Epithelial cell of proximal tubule (primary cell): ENCODE data around the gene KATNAL2. TPM values are rescaled to one million over a fixed set of nuclear protein-coding genes. Genes with fewer than 3 reads are reported as not detected.

Experiments used
- DNase-seq: peaks from one replicate; pipeline ENCODE4 v3.0.0-alpha.2; 2011; ENCODE audit warnings: low read depth
- H3K4me3 ChIP-seq: 2 replicates; pipeline ENCODE4 v1.5.1; 2011; ENCODE audit warnings: low read depth, mild to moderate bottlenecking, low read length
- CTCF ChIP-seq: conservative IDR thresholded peaks from 2 replicates; pipeline ENCODE4 v1.5.1; 2012; ENCODE audit warnings: low read depth, mild to moderate bottlenecking, low read length
- total RNA-seq: library from RNA; depleted of rRNA; stranded (reverse); fragments of >200 nt; gene quantifications from 2 replicates; pipeline ENCODE4 v1.2.3, GENCODE V29; 2015

KATNAL2 gene
- total RNA-seq, 1 donor from 2014 or later, result 0.06 TPM

- DNase-seq, result no peak
- no peak for TF ChIP-seq CTCF
- H3K4me3 ChIP-seq, result no peak overlapping the region
Measured at GRCh38 chr18:47067648-47068047, 150.2 kb downstream of the KATNAL2 start.

- no peak for TF ChIP-seq CTCF
- H3K4me3 ChIP-seq, result no peak overlapping the region
- no peak for DNase-seq
Measured at GRCh38 chr18:47075098-47075883, 157.9 kb downstream of the KATNAL2 start.

GRCh38 chr18:47077111-47077510 is 159.7 kb downstream of the KATNAL2 start:
- DNase-seq, result no peak
- TF ChIP-seq CTCF, result no peak
- H3K4me3 ChIP-seq, result no peak overlapping the region

- no peak overlapping the region for H3K4me3 ChIP-seq
- no peak for TF ChIP-seq CTCF
- DNase-seq, result no peak
Measured at GRCh38 chr18:47080872-47081271, 163.5 kb downstream of the KATNAL2 start.

- no peak for DNase-seq
- no peak for TF ChIP-seq CTCF
- H3K4me3 ChIP-seq, result no peak overlapping the region
Measured at GRCh38 chr18:47081578-47081977, 164.2 kb downstream of the KATNAL2 start.

- no peak overlapping the region for H3K4me3 ChIP-seq
- no peak for TF ChIP-seq CTCF
- DNase-seq, result no peak
Measured at GRCh38 chr18:47087676-47088075, 170.3 kb downstream of the KATNAL2 start.

- DNase-seq, result no peak
- no peak for TF ChIP-seq CTCF
- H3K4me3 ChIP-seq, result no peak overlapping the region
Measured at GRCh38 chr18:47095810-47096209, 178.4 kb downstream of the KATNAL2 start.
